NCI-H345 treated with DMSO at 0.1 percent for 48 hours (cell line): ENCODE results near the gene GPBP1L1.
"Not testable (repeated sequence)": the region's sequence is repeated elsewhere in the genome, so short reads cannot be mapped to it uniquely, and the experiment has no call there.

ENCODE experiments used
- DNase-seq: peaks from one replicate; lab custom pipeline; 2025; ENCODE audit not compliant: unreplicated experiment; lab: John Stamatoyannopoulos, UW

The GPBP1L1 gene

GRCh38 chr1:45596765-45597164, 89.6 kb downstream of the GPBP1L1 start:
- not testable (repeated sequence) for DNase-seq

GRCh38 chr1:45594412-45594811, 91.9 kb downstream of the GPBP1L1 start:
- no peak for DNase-seq

GRCh38 chr1:45589861-45590260, 96.5 kb downstream of the GPBP1L1 start:
- no peak for DNase-seq

GRCh38 chr1:45586769-45587168, 99.6 kb downstream of the GPBP1L1 start:
- no peak for DNase-seq

GRCh38 chr1:45585496-45586075, 100.7 kb downstream of the GPBP1L1 start:
- no peak for DNase-seq

- no peak for DNase-seq
Observed at GRCh38 chr1:45585110-45585426, 101.3 kb downstream of the GPBP1L1 start.

GRCh38 chr1:45584351-45585109, 101.8 kb downstream of the GPBP1L1 start:
- peak; percentile 66 for DNase-seq

- peak; percentile 81 for DNase-seq
Observed at GRCh38 chr1:45583666-45584350, 102.5 kb downstream of the GPBP1L1 start, which contains the start of gene NASP. Gene NASP (plus strand): TSS chr1:45584041. CDS start chr1:45584147, 106 bp downstream.

GRCh38 chr1:45583264-45583665, 103.1 kb downstream of the GPBP1L1 start:
- DNase-seq, result peak; percentile 95
